ENCODE results near the gene PWWP2B. TPM values are rescaled to one million over a fixed set of nuclear protein-coding genes. Genes with fewer than 3 reads are reported as not detected.

The PWWP2B gene
- total and polyA plus RNA-seq, 7 donors: 7.7 to 50.8 (median 10.2) TPM

- Histone ChIP-seq H3K36me3 (no peaks in the 10 kb centered on the region), H3K27ac (peak overlapping the region in 3 of 4 donors; percentile 94 to 99 (median 98)), H3K9me3 (no peaks in the 10 kb centered on the region), H3K4me1 (peaks cover 0 to 31% (median 29%) of the 10 kb centered on the region in 4 donors), H3K27me3 (no peaks in the 10 kb centered on the region), H3K4me3 (no peak overlapping the region)
- 83 to 89% methylated on average over 13 of the region's 13 CpGs for WGBS, 2 donors
- intact Hi-C loops (cut with DNase I): loop anchor here (5.0 kb wide), 1 partner anchor 148 kb away; no protein-coding TSS in a partner anchor
- peak; percentile 69 for DNase-seq
- no peak for TF ChIP-seq POLR2A (IDR thresholded peaks at IDR 0.05)
- TF ChIP-seq EP300 (IDR thresholded peaks at IDR 0.05): no peak
- no peak for TF ChIP-seq POLR2AphosphoS5 (IDR thresholded peaks at IDR 0.05)
- TF ChIP-seq CTCF (IDR thresholded peaks at IDR 0.05): no peak
Measured at GRCh38 chr10:132394201-132394811, 2.7 kb upstream of the PWWP2B start.

GRCh38 chr10:132394936-132395703, 1.9 kb upstream of the PWWP2B start:
- DNase-seq: peak; percentile 75
- no peaks in the 10 kb centered on the region for H3K9me3 ChIP-seq
- TF ChIP-seq CTCF (IDR thresholded peaks at IDR 0.05): no peak
- WGBS, 2 donors: 65 to 72% methylated on average over 12 of the region's 12 CpGs
- H3K27me3 ChIP-seq: no peaks in the 10 kb centered on the region
- intact Hi-C loops (cut with DNase I): loop anchor here (5.0 kb wide), 2 partner anchors 147 to 237 kb away; no protein-coding TSS in a partner anchor
- peak overlapping the region in 1 of 4 donors; percentile 83 for H3K4me3 ChIP-seq
- peak overlapping the region; percentile 91 to 99 (median 96) for H3K27ac ChIP-seq
- H3K36me3 ChIP-seq: no peaks in the 10 kb centered on the region
- H3K4me1 ChIP-seq: peaks cover 0 to 37% (median 37%) of the 10 kb centered on the region in 4 donors

GRCh38 chr10:132395704-132396493, 1.1 kb upstream of the PWWP2B start:
- Histone ChIP-seq H3K27ac (peak overlapping the region; percentile 91 to 99 (median 96)), H3K4me1 (peaks cover 0 to 45% (median 45%) of the 10 kb centered on the region in 4 donors), H3K4me3 (peak overlapping the region; percentile 34 to 99 (median 76)), H3K9me3 (no peaks in the 10 kb centered on the region), H3K36me3 (no peaks in the 10 kb centered on the region), H3K27me3 (no peaks in the 10 kb centered on the region)
- intact Hi-C loops (cut with DNase I): loop anchor here (2.0 to 5.0 kb wide), 3 partner anchors 27 to 236 kb away; no protein-coding TSS in a partner anchor
- WGBS, 2 donors: 6 to 11% methylated on average over 71 of the region's 71 CpGs
- DNase-seq: peak; percentile 90
- TF ChIP-seq POLR2A (IDR thresholded peaks at IDR 0.05) (peak in 1 of 2 donors; percentile 65), CTCF (IDR thresholded peaks at IDR 0.05) (no peak), POLR2AphosphoS5 (IDR thresholded peaks at IDR 0.05) (peak in 3 of 4 donors; percentile 33 to 56 (median 37))

GRCh38 chr10:132396494-132397035, 435 bp upstream of the PWWP2B start:
- TF ChIP-seq POLR2AphosphoS5 (IDR thresholded peaks at IDR 0.05) (no peak), POLR2A (IDR thresholded peaks at IDR 0.05) (no peak), EP300 (IDR thresholded peaks at IDR 0.05) (no peak), CTCF (IDR thresholded peaks at IDR 0.05) (peak in 1 of 4 experiments; percentile 43)
- Histone ChIP-seq H3K27ac (peak overlapping the region; percentile 91 to 99 (median 96)), H3K27me3 (no peaks in the 10 kb centered on the region), H3K9me3 (no peaks in the 10 kb centered on the region), H3K4me3 (peak overlapping the region; percentile 34 to 99 (median 76)), H3K36me3 (no peaks in the 10 kb centered on the region), H3K4me1 (peaks cover 0 to 52% (median 51%) of the 10 kb centered on the region in 4 donors)
- DNase-seq: peak; percentile 85
- WGBS, 2 donors: 0 to 1% methylated on average over 80 of the region's 80 CpGs
- intact Hi-C loops (cut with DNase I): loop anchor here (2.0 to 5.0 kb wide), 3 partner anchors 26 to 236 kb away; no protein-coding TSS in a partner anchor

Data from sigmoid colon (tissue), 7 donors.